D341Med (cell line): ENCODE measurements around the gene NUDCD3.

ENCODE experiments used
- DNase-seq: peaks from one replicate; pipeline ENCODE4 v3.0.0; 2012; ENCODE audit warnings: low spot score

NUDCD3 gene

GRCh38 chr7:44353668-44354067, 136.8 kb downstream of the NUDCD3 start:
- no peak for DNase-seq

- DNase-seq = peak; percentile 61
Observed at GRCh38 chr7:44348851-44349781, 141.3 kb downstream of the NUDCD3 start.

- peak; percentile 51 for DNase-seq
Observed at GRCh38 chr7:44348300-44348699, 142.2 kb downstream of the NUDCD3 start.

- no peak for DNase-seq
Observed at GRCh38 chr7:44347546-44348114, 142.8 kb downstream of the NUDCD3 start.

GRCh38 chr7:44346063-44346462, 144.4 kb downstream of the NUDCD3 start:
- no peak for DNase-seq

- DNase-seq = no peak
Observed at GRCh38 chr7:44341401-44341800, 149.1 kb downstream of the NUDCD3 start.

- no peak for DNase-seq
Observed at GRCh38 chr7:44338600-44338999, 151.9 kb downstream of the NUDCD3 start.

- no peak for DNase-seq
Observed at GRCh38 chr7:44336491-44336890, 154.0 kb downstream of the NUDCD3 start.

- DNase-seq = no peak
Observed at GRCh38 chr7:44335184-44335583, 155.3 kb downstream of the NUDCD3 start.

GRCh38 chr7:44334734-44335097, 155.7 kb downstream of the NUDCD3 start:
- no peak for DNase-seq

- no peak for DNase-seq
Observed at GRCh38 chr7:44333911-44334733, 156.3 kb downstream of the NUDCD3 start.

GRCh38 chr7:44331682-44332081, 158.8 kb downstream of the NUDCD3 start:
- DNase-seq = no peak

GRCh38 chr7:44330331-44330730, 160.1 kb downstream of the NUDCD3 start:
- no peak for DNase-seq

GRCh38 chr7:44329888-44330287, 160.6 kb downstream of the NUDCD3 start:
- no peak for DNase-seq
